ENCODE measurements around the gene MYLK.

The MYLK gene

GRCh38 chr3:123653221-123653682 lies 230.9 kb downstream of the MYLK start:
- DNase-seq (ENCODE audit: low read depth): no peak
- no peak overlapping the region for H3K4me3 ChIP-seq (ENCODE audit: low read depth, low read length)
- TF ChIP-seq, protein P1, sequence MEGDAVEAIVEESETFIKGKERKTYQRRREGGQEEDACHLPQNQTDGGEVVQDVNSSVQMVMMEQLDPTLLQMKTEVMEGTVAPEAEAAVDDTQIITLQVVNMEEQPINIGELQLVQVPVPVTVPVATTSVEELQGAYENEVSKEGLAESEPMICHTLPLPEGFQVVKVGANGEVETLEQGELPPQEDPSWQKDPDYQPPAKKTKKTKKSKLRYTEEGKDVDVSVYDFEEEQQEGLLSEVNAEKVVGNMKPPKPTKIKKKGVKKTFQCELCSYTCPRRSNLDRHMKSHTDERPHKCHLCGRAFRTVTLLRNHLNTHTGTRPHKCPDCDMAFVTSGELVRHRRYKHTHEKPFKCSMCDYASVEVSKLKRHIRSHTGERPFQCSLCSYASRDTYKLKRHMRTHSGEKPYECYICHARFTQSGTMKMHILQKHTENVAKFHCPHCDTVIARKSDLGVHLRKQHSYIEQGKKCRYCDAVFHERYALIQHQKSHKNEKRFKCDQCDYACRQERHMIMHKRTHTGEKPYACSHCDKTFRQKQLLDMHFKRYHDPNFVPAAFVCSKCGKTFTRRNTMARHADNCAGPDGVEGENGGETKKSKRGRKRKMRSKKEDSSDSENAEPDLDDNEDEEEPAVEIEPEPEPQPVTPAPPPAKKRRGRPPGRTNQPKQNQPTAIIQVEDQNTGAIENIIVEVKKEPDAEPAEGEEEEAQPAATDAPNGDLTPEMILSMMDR (IDR thresholded peaks at IDR 0.05; ENCODE audit: control insufficient read depth, extremely low read depth, insufficient read depth): no peak

DNA sequence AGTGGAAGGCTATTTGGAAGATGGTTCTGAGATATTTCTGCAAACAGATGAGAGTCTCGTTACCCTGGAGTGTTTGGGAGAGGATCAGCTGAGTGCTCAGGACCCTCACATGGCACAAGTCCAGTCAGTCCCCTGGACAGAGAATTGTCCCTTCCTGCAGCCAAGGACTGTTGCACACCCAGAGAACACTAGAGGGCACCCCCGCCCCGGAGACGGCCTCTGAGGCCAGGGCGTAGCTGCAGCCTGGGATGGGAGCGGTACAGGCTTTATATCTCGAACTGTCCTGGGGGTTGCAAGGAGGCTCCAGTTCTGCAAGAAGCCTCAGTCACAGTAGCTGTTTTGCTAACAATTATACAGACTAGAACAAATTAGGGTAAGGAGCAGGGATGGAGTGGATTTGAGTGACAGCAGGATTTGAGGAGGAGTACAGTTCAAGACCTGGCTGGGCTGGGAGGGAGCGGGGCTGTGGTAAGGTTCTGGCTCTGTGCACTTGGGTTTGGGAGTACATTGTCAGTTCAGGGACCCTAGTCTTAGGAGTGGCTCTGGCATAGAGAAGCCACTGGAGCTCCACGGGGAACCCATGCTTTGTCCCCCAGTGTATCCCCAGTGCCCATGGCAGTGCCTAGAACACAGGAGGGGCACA lies 231.7 kb downstream of the MYLK start:
- TF ChIP-seq, protein P1 (IDR thresholded peaks at IDR 0.05; ENCODE audit: control insufficient read depth, extremely low read depth, insufficient read depth): peak; percentile 98
- DNase-seq (ENCODE audit: low read depth): no peak
- H3K4me3 ChIP-seq (ENCODE audit: low read depth, low read length): no peak overlapping the region

DNA sequence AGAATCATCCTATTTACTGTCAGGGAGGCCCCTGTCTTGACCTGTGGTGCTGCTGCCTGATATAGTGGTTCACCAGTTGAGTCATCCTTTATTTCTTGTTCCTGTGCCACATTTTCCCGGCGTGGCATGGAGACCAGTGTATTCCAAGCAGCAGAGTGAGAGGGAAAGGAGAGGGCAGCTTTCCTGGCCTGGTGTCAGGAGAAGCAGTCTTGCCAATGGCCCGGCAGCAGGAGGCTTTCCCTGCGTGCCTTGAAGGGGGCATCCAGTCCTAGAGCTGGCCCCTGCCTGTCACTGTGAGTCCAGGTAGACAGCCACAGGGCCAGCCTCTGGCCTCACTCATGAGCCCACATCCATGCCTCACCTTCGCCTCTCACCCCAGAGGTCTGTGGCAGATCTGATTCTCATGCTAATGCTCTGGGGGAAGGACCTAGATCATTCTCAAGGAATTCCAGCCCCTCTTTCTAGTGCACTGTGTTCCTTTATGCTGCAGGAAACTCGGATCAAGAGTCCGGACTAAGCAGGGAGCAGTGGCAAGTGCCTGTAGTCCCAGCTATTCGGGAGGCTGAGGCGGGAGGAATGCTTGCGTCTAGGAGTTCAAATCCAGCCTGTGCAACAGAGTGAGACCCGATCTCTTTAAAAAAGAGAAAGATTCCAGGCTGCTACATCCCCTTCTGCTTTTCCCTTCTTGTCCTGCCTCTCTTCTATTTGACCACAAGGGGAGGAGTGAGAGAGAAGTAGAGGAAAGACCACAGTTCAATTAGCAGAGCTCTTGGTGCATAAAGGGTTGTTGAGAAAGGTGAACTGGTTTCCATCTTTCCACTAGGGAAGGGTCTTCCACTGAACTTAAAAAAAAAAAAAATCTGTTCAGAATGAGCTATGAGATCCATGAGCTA lies 232.4 kb downstream of the MYLK start:
- H3K4me3 ChIP-seq (ENCODE audit: low read depth, low read length): no peak overlapping the region
- TF ChIP-seq, protein P1 (IDR thresholded peaks at IDR 0.05; ENCODE audit: control insufficient read depth, extremely low read depth, insufficient read depth): 0 out of 2 replicates have a peak, but pooled peaks have one; percentile 6
- no peak for DNase-seq (ENCODE audit: low read depth)

- H3K4me3 ChIP-seq (ENCODE audit: low read depth, low read length): no peak overlapping the region
- TF ChIP-seq, protein P1 (IDR thresholded peaks at IDR 0.05; ENCODE audit: control insufficient read depth, extremely low read depth, insufficient read depth): no peak
- DNase-seq (ENCODE audit: low read depth): no peak
Observed at GRCh38 chr3:123650101-123650500, 234.0 kb downstream of the MYLK start.

- no peak for DNase-seq (ENCODE audit: low read depth)
- TF ChIP-seq, protein P1 (IDR thresholded peaks at IDR 0.05; ENCODE audit: control insufficient read depth, extremely low read depth, insufficient read depth): no peak
- no peak overlapping the region for H3K4me3 ChIP-seq (ENCODE audit: low read depth, low read length)
Observed at GRCh38 chr3:123648696-123649405, 235.3 kb downstream of the MYLK start.

- no peak for DNase-seq (ENCODE audit: low read depth)
- TF ChIP-seq, protein P1 (IDR thresholded peaks at IDR 0.05; ENCODE audit: control insufficient read depth, extremely low read depth, insufficient read depth): no peak
- H3K4me3 ChIP-seq (ENCODE audit: low read depth, low read length): no peak overlapping the region
Observed at GRCh38 chr3:123644358-123644757, 239.8 kb downstream of the MYLK start.
